Body of pancreas (tissue), 4 donors: ENCODE data around the gene DENND4A.

Source experiments
- POLR2A ChIP-seq, 3 donors: fragments of 450-650 bp; IDR thresholded peaks; one replicate each; pipeline ENCODE4 v1.6.1; 2016; ENCODE audit warnings: antibody characterized with exemption in 3 of 3, mild to moderate bottlenecking in 2 of 3
- TF ChIP-seq, protein P1 (sequence below), 7 experiments: fragments of 450-650 bp in 4 of 7; fragments of 200-600 bp in 3 of 7; sonication (generic) in 3 of 7; IDR thresholded peaks; one replicate each; pipeline ENCODE4 v1.5.1; 2016 to 2019; ENCODE audit warnings: antibody characterized with exemption in 7 of 7

DNA sequence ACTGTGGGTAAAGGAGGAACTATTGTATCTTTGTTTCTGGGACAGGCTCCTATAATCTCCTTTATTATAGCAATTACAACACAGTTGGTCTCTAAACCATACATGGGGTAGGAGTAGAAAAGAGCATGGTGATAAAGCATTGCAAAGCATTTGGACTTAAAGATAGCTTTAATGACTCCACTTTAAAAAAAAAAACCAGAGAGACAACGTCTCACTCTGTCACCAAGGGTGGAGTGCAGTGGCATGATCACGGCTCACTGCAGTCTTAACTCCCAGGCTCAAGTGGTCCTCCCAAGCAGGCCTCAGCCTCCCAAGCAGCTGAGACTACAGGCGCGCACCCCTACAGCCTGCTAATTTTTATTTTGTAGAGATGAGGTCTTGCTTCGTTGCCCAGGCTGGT lies 68.2 kb downstream of the DENND4A start:
- TF ChIP-seq, protein P1, sequence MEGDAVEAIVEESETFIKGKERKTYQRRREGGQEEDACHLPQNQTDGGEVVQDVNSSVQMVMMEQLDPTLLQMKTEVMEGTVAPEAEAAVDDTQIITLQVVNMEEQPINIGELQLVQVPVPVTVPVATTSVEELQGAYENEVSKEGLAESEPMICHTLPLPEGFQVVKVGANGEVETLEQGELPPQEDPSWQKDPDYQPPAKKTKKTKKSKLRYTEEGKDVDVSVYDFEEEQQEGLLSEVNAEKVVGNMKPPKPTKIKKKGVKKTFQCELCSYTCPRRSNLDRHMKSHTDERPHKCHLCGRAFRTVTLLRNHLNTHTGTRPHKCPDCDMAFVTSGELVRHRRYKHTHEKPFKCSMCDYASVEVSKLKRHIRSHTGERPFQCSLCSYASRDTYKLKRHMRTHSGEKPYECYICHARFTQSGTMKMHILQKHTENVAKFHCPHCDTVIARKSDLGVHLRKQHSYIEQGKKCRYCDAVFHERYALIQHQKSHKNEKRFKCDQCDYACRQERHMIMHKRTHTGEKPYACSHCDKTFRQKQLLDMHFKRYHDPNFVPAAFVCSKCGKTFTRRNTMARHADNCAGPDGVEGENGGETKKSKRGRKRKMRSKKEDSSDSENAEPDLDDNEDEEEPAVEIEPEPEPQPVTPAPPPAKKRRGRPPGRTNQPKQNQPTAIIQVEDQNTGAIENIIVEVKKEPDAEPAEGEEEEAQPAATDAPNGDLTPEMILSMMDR (IDR thresholded peaks at IDR 0.05): no peak
- TF ChIP-seq POLR2A (IDR thresholded peaks at IDR 0.05): no peak
